GM23338 (cell line): ENCODE data around the gene BCOR. TPM values are rescaled to one million over a fixed set of nuclear protein-coding genes. Genes with fewer than 3 reads are reported as not detected.

Experiments
- ATAC-seq: fragments of 200-7000 bp; cut with Tn5 transposase; 3 replicates; pipeline ENCODE4 v1.9.1; 2020
- DNase-seq: peaks from one replicate; pipeline ENCODE4 v3.0.0-alpha.2; 2015; ENCODE audit warnings: low spot score
- H2AFZ ChIP-seq: fragments of 200-600 bp; sonication (generic); 2 replicates; pipeline ENCODE4 v1.8.0; 2016; ENCODE audit warnings: antibody characterized with exemption, mild to moderate bottlenecking, moderate library complexity
- H3F3A ChIP-seq: fragments of 200-600 bp; sonication (generic); replicated peaks from 2 replicates; pipeline ENCODE4 v1.8.0; 2017; ENCODE audit warnings: antibody characterized with exemption, mixed run types, low read depth
- H3K27ac ChIP-seq: fragments of 200-600 bp; sonication (generic); 2 replicates; pipeline ENCODE4 v1.6.1; 2016; ENCODE audit warnings: low read depth
- H3K27me3 ChIP-seq: fragments of 200-600 bp; sonication (generic); 2 replicates; pipeline ENCODE4 v1.8.0; 2016; ENCODE audit warnings: mild to moderate bottlenecking, mixed run types, moderate library complexity; ENCODE audit not compliant: insufficient read depth
- H3K36me3 ChIP-seq: fragments of 200-600 bp; sonication (generic); 2 replicates; pipeline ENCODE4 v1.8.0; 2016; ENCODE audit warnings: mild to moderate bottlenecking; ENCODE audit not compliant: insufficient read depth
- H3K4me1 ChIP-seq: fragments of 200-600 bp; sonication (generic); 2 replicates; pipeline ENCODE4 v1.8.0; 2016; ENCODE audit warnings: mild to moderate bottlenecking, moderate library complexity; ENCODE audit not compliant: insufficient read depth
- H3K4me2 ChIP-seq: fragments of 200-600 bp; sonication (generic); 2 replicates; pipeline ENCODE4 v1.7.1; 2017; ENCODE audit warnings: mixed run types
- H3K4me3 ChIP-seq: fragments of 200-600 bp; sonication (generic); 2 replicates; pipeline ENCODE4 v1.6.1; 2016; ENCODE audit warnings: mixed run types
- H3K79me2 ChIP-seq: fragments of 200-600 bp; sonication (generic); replicated peaks from 2 replicates; pipeline ENCODE4 v1.8.0; 2017; ENCODE audit warnings: mild to moderate bottlenecking; ENCODE audit not compliant: insufficient read depth
- H3K9me2 ChIP-seq: fragments of 200-600 bp; sonication (generic); 2 replicates; pipeline ENCODE4 v1.8.0; 2017; ENCODE audit not compliant: insufficient read depth
- H4K20me1 ChIP-seq: fragments of 200-600 bp; sonication (generic); replicated peaks from 2 replicates; pipeline ENCODE4 v1.8.0; 2017; ENCODE audit warnings: mild to moderate bottlenecking; ENCODE audit not compliant: insufficient read depth
- H3K27ac Mint-ChIP-seq: 2 replicates; pipeline ENCODE4 v1.8.0; 2020; ENCODE audit warnings: inconsistent platforms, mild to moderate bottlenecking, moderate library complexity, mixed read lengths
- H3K27me3 Mint-ChIP-seq: 3 replicates; pipeline ENCODE4 v1.8.0; 2022; ENCODE audit warnings: low read depth, mild to moderate bottlenecking, moderate library complexity, mixed read lengths, inconsistent platforms; ENCODE audit not compliant: insufficient read depth, poor library complexity
- H3K36me3 Mint-ChIP-seq: 3 replicates; pipeline ENCODE4 v1.8.0; 2021; ENCODE audit warnings: low read depth, mild to moderate bottlenecking, inconsistent platforms, moderate library complexity, mixed read lengths
- H3K4me1 Mint-ChIP-seq: 3 replicates; pipeline ENCODE4 v1.8.0; 2020; ENCODE audit warnings: mild to moderate bottlenecking, inconsistent platforms, mixed read lengths
- H3K4me3 Mint-ChIP-seq: 3 replicates; pipeline ENCODE4 v1.8.0; 2021; ENCODE audit warnings: moderate library complexity, mild to moderate bottlenecking, inconsistent platforms, mixed read lengths
- H3K9me3 Mint-ChIP-seq: 3 replicates; pipeline ENCODE4 v1.8.0; 2020; ENCODE audit warnings: moderate library complexity, mild to moderate bottlenecking, inconsistent platforms, mixed read lengths
- JUNB ChIP-seq: IDR thresholded peaks from one replicate; pipeline ENCODE4 v1.6.1; 2016; ENCODE audit warnings: antibody characterized with exemption; ENCODE audit not compliant: unreplicated experiment
- NANOG ChIP-seq: IDR thresholded peaks from 2 replicates; pipeline ENCODE4 v1.6.1; 2016; ENCODE audit warnings: antibody characterized with exemption, borderline replicate concordance
- ZNF114 ChIP-seq: fragments of 250-450 bp; sonication (Bioruptor Pico); IDR thresholded peaks from 2 replicates; pipeline ENCODE4 v1.5.0; 2020; ENCODE audit warnings: mild to moderate bottlenecking, moderate library complexity
- ZNF331 ChIP-seq: fragments of 250-450 bp; sonication (Bioruptor Pico); IDR thresholded peaks from 2 replicates; pipeline ENCODE4 v1.5.0; 2020; ENCODE audit warnings: low read depth, mild to moderate bottlenecking, moderate library complexity
- polyA plus RNA-seq: library from polyadenylated mRNA; unstranded; fragments of >200 nt; fragmentation: Nextera tagmentation; extraction: Ambion mirVana; gene quantifications from 2 replicates; pipeline ENCODE4 v1.2.1, GENCODE V29; 2016
- total RNA-seq: library from RNA; depleted of rRNA; stranded (reverse); fragments of >200 nt; shearing (Covaris generic); gene quantifications from 2 replicates; pipeline ENCODE4 v1.2.3, GENCODE V29; 2014
- TF ChIP-seq, protein P1 (sequence below): fragments of 250-450 bp; sonication (Bioruptor Pico); IDR thresholded peaks from 2 replicates; pipeline ENCODE4 v1.5.0; 2020; ENCODE audit warnings: mild to moderate bottlenecking, moderate library complexity
- TF ChIP-seq, protein P2 (sequence below), 2 experiments: fragments of 200-600 bp in 1 of 2; sonication (generic) in 1 of 2; conservative IDR thresholded peaks; 2 replicates each; pipeline versions ENCODE4 v1.5.1 to v1.6.1; 2016 to 2017; ENCODE audit warnings: antibody characterized with exemption in 2 of 2, low read depth in 2 of 2, mild to moderate bottlenecking in 2 of 2, moderate library complexity in 1 of 2
- TF ChIP-seq, protein P3 (sequence below): IDR thresholded peaks from one replicate; pipeline ENCODE4 v1.6.1; 2018; ENCODE audit warnings: antibody characterized with exemption; ENCODE audit not compliant: unreplicated experiment

BCOR gene
- total and polyA plus RNA-seq, 2 experiments from 2014 or later: 25.5 to 60.8 TPM

DNA sequence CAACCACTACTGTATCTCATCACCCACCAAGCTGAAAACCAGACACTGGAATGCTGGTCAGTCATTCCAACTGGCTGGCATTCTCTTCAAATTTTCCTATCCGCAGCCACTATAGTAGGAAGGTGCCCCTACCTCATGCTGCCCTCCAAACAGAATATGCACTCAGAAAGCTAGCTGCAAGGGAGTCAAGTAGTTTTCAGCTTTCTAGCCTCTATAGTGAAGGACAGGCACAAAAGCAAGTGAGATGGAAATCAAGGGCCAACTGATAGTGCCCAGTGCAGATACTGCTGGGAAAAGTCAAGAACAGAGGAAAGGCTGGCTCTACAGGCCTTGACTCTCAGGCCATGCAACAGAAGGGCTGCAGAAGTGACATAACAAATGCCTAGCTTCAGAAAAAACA is 47.2 kb downstream of the BCOR start:
- peaks cover 12% of the 10 kb centered on the region for H3K27me3 Mint-ChIP-seq
- Histone ChIP-seq H3K79me2 (no peaks in the 10 kb centered on the region), H3K4me2 (no peak overlapping the region), H3K4me1 (no peaks in the 10 kb centered on the region), H2AFZ (no peak overlapping the region), H4K20me1 (no peaks in the 10 kb centered on the region), H3K4me3 (no peak overlapping the region), H3K27me3 (no peaks in the 10 kb centered on the region), H3K36me3 (peaks cover 38% of the 10 kb centered on the region), H3K9me2 (no peaks in the 10 kb centered on the region), H3K27ac (no peak overlapping the region), H3F3A (no peaks in the 10 kb centered on the region)
- H3K27ac Mint-ChIP-seq: no peak overlapping the region
- TF ChIP-seq, protein P1, sequence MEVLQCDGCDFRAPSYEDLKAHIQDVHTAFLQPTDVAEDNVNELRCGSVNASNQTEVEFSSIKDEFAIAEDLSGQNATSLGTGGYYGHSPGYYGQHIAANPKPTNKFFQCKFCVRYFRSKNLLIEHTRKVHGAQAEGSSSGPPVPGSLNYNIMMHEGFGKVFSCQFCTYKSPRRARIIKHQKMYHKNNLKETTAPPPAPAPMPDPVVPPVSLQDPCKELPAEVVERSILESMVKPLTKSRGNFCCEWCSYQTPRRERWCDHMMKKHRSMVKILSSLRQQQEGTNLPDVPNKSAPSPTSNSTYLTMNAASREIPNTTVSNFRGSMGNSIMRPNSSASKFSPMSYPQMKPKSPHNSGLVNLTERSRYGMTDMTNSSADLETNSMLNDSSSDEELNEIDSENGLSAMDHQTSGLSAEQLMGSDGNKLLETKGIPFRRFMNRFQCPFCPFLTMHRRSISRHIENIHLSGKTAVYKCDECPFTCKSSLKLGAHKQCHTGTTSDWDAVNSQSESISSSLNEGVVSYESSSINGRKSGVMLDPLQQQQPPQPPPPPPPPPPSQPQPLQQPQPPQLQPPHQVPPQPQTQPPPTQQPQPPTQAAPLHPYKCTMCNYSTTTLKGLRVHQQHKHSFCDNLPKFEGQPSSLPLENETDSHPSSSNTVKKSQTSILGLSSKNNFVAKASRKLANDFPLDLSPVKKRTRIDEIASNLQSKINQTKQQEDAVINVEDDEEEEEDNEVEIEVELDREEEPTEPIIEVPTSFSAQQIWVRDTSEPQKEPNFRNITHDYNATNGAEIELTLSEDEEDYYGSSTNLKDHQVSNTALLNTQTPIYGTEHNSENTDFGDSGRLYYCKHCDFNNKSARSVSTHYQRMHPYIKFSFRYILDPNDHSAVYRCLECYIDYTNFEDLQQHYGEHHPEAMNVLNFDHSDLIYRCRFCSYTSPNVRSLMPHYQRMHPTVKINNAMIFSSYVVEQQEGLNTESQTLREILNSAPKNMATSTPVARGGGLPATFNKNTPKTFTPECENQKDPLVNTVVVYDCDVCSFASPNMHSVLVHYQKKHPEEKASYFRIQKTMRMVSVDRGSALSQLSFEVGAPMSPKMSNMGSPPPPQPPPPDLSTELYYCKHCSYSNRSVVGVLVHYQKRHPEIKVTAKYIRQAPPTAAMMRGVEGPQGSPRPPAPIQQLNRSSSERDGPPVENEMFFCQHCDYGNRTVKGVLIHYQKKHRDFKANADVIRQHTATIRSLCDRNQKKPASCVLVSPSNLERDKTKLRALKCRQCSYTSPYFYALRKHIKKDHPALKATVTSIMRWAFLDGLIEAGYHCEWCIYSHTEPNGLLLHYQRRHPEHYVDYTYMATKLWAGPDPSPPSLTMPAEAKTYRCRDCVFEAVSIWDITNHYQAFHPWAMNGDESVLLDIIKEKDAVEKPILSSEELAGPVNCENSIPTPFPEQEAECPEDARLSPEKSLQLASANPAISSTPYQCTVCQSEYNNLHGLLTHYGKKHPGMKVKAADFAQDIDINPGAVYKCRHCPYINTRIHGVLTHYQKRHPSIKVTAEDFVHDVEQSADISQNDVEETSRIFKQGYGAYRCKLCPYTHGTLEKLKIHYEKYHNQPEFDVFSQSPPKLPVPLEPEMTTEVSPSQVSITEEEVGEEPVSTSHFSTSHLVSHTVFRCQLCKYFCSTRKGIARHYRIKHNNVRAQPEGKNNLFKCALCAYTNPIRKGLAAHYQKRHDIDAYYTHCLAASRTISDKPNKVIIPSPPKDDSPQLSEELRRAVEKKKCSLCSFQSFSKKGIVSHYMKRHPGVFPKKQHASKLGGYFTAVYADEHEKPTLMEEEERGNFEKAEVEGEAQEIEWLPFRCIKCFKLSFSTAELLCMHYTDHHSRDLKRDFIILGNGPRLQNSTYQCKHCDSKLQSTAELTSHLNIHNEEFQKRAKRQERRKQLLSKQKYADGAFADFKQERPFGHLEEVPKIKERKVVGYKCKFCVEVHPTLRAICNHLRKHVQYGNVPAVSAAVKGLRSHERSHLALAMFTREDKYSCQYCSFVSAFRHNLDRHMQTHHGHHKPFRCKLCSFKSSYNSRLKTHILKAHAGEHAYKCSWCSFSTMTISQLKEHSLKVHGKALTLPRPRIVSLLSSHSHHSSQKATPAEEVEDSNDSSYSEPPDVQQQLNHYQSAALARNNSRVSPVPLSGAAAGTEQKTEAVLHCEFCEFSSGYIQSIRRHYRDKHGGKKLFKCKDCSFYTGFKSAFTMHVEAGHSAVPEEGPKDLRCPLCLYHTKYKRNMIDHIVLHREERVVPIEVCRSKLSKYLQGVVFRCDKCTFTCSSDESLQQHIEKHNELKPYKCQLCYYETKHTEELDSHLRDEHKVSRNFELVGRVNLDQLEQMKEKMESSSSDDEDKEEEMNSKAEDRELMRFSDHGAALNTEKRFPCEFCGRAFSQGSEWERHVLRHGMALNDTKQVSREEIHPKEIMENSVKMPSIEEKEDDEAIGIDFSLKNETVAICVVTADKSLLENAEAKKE: no peak
- TF ChIP-seq ZNF114 (CRISPR knock-in tag) (no peak), ZNF331 (CRISPR knock-in tag) (no peak), NANOG (no peak), JUNB (no peak)
- TF ChIP-seq, protein P2, sequence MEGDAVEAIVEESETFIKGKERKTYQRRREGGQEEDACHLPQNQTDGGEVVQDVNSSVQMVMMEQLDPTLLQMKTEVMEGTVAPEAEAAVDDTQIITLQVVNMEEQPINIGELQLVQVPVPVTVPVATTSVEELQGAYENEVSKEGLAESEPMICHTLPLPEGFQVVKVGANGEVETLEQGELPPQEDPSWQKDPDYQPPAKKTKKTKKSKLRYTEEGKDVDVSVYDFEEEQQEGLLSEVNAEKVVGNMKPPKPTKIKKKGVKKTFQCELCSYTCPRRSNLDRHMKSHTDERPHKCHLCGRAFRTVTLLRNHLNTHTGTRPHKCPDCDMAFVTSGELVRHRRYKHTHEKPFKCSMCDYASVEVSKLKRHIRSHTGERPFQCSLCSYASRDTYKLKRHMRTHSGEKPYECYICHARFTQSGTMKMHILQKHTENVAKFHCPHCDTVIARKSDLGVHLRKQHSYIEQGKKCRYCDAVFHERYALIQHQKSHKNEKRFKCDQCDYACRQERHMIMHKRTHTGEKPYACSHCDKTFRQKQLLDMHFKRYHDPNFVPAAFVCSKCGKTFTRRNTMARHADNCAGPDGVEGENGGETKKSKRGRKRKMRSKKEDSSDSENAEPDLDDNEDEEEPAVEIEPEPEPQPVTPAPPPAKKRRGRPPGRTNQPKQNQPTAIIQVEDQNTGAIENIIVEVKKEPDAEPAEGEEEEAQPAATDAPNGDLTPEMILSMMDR (conservative IDR thresholded peaks at IDR 0.05; ENCODE audit: low read depth in 2 of 2): no peak
- TF ChIP-seq, protein P3, sequence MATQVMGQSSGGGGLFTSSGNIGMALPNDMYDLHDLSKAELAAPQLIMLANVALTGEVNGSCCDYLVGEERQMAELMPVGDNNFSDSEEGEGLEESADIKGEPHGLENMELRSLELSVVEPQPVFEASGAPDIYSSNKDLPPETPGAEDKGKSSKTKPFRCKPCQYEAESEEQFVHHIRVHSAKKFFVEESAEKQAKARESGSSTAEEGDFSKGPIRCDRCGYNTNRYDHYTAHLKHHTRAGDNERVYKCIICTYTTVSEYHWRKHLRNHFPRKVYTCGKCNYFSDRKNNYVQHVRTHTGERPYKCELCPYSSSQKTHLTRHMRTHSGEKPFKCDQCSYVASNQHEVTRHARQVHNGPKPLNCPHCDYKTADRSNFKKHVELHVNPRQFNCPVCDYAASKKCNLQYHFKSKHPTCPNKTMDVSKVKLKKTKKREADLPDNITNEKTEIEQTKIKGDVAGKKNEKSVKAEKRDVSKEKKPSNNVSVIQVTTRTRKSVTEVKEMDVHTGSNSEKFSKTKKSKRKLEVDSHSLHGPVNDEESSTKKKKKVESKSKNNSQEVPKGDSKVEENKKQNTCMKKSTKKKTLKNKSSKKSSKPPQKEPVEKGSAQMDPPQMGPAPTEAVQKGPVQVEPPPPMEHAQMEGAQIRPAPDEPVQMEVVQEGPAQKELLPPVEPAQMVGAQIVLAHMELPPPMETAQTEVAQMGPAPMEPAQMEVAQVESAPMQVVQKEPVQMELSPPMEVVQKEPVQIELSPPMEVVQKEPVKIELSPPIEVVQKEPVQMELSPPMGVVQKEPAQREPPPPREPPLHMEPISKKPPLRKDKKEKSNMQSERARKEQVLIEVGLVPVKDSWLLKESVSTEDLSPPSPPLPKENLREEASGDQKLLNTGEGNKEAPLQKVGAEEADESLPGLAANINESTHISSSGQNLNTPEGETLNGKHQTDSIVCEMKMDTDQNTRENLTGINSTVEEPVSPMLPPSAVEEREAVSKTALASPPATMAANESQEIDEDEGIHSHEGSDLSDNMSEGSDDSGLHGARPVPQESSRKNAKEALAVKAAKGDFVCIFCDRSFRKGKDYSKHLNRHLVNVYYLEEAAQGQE: no peak
- no peak overlapping the region for H3K4me3 Mint-ChIP-seq
- peaks cover 87% of the 10 kb centered on the region for H3K36me3 Mint-ChIP-seq
- peaks cover 66% of the 10 kb centered on the region for H3K9me3 Mint-ChIP-seq
- ATAC-seq (no peak), DNase-seq (no peak)
- no peaks in the 10 kb centered on the region for H3K4me1 Mint-ChIP-seq
